ENCODE results near the gene TRABD2B. TPM values are rescaled to one million over a fixed set of nuclear protein-coding genes. Genes with fewer than 3 reads are reported as not detected.

Gene TRABD2B
- total RNA-seq, 1 experiment from 2014 or later = 0.05 TPM

- POLR2A ChIA-PET = no interaction called here
- RAD21 ChIA-PET (ENCODE audit: low non-redundant PET in 1 of 2, low total read pairs in 2 of 2, uncharacterized antibody in 2 of 2, unreplicated experiment in 2 of 2) = no interaction called here
- no peak overlapping the region for H3K9ac ChIP-seq (ENCODE audit: low read length)
Observed at GRCh38 chr1:47906009-47906432, 91.2 kb downstream of the TRABD2B start.

GRCh38 chr1:47903723-47904122 lies 93.5 kb downstream of the TRABD2B start:
- intact Hi-C loops (cut with micrococcal nuclease) = no loop called here
- POLR2A ChIA-PET = no interaction called here
- no peak for DNase-seq (ENCODE audit: low read depth, low spot score)
- H3K9me3 ChIP-seq (ENCODE audit: control insufficient read depth in 1 of 2, insufficient read depth in 1 of 2, low read depth in 1 of 2, low read length in 2 of 2) = no peaks in the 10 kb centered on the region
- H3K79me2 ChIP-seq (ENCODE audit: insufficient read depth, low read length) = no peaks in the 10 kb centered on the region
- no peak overlapping the region for H3K9ac ChIP-seq (ENCODE audit: low read length)
- RAD21 ChIA-PET (ENCODE audit: low non-redundant PET in 1 of 2, low total read pairs in 2 of 2, uncharacterized antibody in 2 of 2, unreplicated experiment in 2 of 2) = no interaction called here
- H3K9me2 ChIP-seq (ENCODE audit: insufficient read depth) = no peaks in the 10 kb centered on the region
- BruUV-seq (replicated peaks) = no TSS peak
- CTCF ChIA-PET = no interaction called here
- no peak for ATAC-seq
- H3K27ac ChIP-seq (ENCODE audit: low read depth, low read length) = no peak overlapping the region
- no peak overlapping the region for H3K4me3 ChIP-seq (replicated peaks in 1 of 2; ENCODE audit: low read depth in 1 of 2, low read length in 2 of 2)
- peaks cover 7% of the 10 kb centered on the region; the same call in 1 of the 2 replicates for H3K27me3 ChIP-seq (ENCODE audit: insufficient read depth, low read length)
- no peaks in the 10 kb centered on the region for H3K36me3 ChIP-seq (ENCODE audit: control insufficient read depth in 1 of 2, insufficient read depth in 2 of 2, low read length in 2 of 2)
- H3K4me2 ChIP-seq (ENCODE audit: low read length) = no peak overlapping the region
- H2AFZ ChIP-seq (ENCODE audit: low read depth, low read length, poor library complexity, severe bottlenecking) = no peak overlapping the region
- no peaks in the 10 kb centered on the region for H4K20me1 ChIP-seq (ENCODE audit: insufficient read depth)
- peaks cover 5 to 9% of the 10 kb centered on the region in 2 experiments; a peak in 2 of 4 replicates for H3K4me1 ChIP-seq (ENCODE audit: control insufficient read depth in 1 of 2, insufficient read depth in 2 of 2, low read length in 2 of 2)
- TF ChIP-seq ELF1 (IDR thresholded peaks at IDR 0.05; ENCODE audit: borderline replicate concordance, low read depth) (no peak), SP1 (IDR thresholded peaks at IDR 0.05; ENCODE audit: low read depth) (no peak), EZH2 (IDR thresholded peaks at IDR 0.05) (no peak)

More at GRCh38 chr1:47906009-47906432, 91.2 kb downstream of the TRABD2B start:
- Histone ChIP-seq H2AFZ (ENCODE audit: low read depth, low read length, poor library complexity, severe bottlenecking) (no peak overlapping the region), H3K27ac (ENCODE audit: low read depth, low read length) (no peak overlapping the region), H4K20me1 (ENCODE audit: insufficient read depth) (no peaks in the 10 kb centered on the region), H3K9me2 (ENCODE audit: insufficient read depth) (no peaks in the 10 kb centered on the region), H3K79me2 (ENCODE audit: insufficient read depth, low read length) (no peaks in the 10 kb centered on the region), H3K4me2 (ENCODE audit: low read length) (peak overlapping the region; percentile 38), H3K4me1 (ENCODE audit: control insufficient read depth in 1 of 2, insufficient read depth in 2 of 2, low read length in 2 of 2) (peaks cover 5 to 9% of the 10 kb centered on the region in 2 experiments; a peak in 2 of 4 replicates), H3K9me3 (ENCODE audit: control insufficient read depth in 1 of 2, insufficient read depth in 1 of 2, low read depth in 1 of 2, low read length in 2 of 2) (no peaks in the 10 kb centered on the region), H3K36me3 (ENCODE audit: control insufficient read depth in 1 of 2, insufficient read depth in 2 of 2, low read length in 2 of 2) (no peaks in the 10 kb centered on the region), H3K4me3 (replicated peaks in 1 of 2; ENCODE audit: low read depth in 1 of 2, low read length in 2 of 2) (no peak overlapping the region), H3K27me3 (ENCODE audit: insufficient read depth, low read length) (peaks cover 7% of the 10 kb centered on the region; the same call in 1 of the 2 replicates)
- ATAC-seq = peak; percentile 82
- peak; percentile 31; the same call in 1 of the 2 replicates for TF ChIP-seq FOSL1 (IDR thresholded peaks at IDR 0.05; ENCODE audit: low read depth)
- no peak for TF ChIP-seq RAD21 (IDR thresholded peaks at IDR 0.05; ENCODE audit: low read depth)
- no peak for TF ChIP-seq ZNF274 (IDR thresholded peaks at IDR 0.05; ENCODE audit: low read depth, low read length)
- intact Hi-C loops (cut with micrococcal nuclease) = no loop called here
- CTCF ChIA-PET = no interaction called here
- DNase-seq (ENCODE audit: low read depth, low spot score) = peak; percentile 22
- no TSS peak for BruUV-seq (replicated peaks)

Measured in HCT116 (cell line).